HG02610 (cell line): Measurements from ENCODE around the gene SYT12.
"Not testable (repeated sequence)": the region's sequence is repeated elsewhere in the genome, so short reads cannot be mapped to it uniquely, and the experiment has no call there.

Source experiments
- ATAC-seq: cut with Tn5 transposase; IDR thresholded peaks from one replicate; pipeline ENCODE4 v1.9.1; 2021; ENCODE audit warnings: mild to moderate bottlenecking, moderate library complexity; ENCODE audit not compliant: unreplicated experiment

The SYT12 gene, protein sequence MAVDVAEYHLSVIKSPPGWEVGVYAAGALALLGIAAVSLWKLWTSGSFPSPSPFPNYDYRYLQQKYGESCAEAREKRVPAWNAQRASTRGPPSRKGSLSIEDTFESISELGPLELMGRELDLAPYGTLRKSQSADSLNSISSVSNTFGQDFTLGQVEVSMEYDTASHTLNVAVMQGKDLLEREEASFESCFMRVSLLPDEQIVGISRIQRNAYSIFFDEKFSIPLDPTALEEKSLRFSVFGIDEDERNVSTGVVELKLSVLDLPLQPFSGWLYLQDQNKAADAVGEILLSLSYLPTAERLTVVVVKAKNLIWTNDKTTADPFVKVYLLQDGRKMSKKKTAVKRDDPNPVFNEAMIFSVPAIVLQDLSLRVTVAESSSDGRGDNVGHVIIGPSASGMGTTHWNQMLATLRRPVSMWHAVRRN

DNA sequence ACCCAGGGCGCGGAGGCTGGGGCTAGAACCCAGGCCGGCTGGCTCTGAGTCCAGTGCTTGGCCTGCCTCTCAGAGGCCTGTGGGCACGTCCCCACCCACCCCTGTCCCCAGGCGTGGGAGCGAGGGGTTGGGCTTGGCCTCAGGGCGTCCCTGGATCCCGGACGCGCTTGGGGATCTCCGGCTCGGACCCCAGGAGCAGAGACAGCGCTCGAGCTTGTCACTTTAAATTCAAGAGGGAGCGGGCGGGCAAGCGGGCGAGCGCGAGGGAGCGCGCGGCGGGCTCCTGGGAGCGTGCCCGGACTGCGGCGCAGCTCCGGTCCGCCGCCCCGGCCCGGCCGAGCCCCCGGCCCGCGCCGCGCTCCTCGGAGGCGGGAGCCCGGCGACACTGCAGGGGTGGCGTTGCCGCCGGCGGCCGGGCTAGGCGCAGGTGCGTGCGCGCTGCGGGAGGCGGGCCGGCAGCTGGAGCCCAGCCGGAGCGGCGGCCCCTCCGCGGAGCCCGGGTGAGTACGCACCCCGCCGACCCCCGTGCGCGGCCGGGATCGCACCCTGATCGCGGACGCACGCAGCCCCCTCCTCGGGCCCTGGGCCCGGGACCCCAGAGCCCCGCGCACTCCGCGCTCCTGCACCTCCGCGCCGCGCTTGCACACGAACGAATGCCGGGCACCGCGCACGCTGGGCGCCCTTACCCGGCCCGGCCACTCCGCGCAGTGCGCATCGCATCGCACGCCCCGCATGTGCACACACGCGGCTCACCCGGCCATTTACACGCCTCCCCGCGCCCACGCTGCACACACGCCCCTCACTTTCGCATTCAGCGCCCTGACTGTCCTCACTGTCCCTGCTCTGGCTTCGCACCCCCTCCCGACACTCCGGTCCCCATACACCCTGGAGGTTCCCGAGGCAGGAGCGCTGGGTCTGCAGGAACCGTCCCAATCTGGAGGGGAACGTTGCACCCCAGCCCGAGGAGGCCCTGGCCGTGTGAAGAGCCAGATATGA lies at the start of gene SYT12:
TSS of gene SYT12 (plus strand) at position 174 of the 996 bp plus-strand sequence. CDS start 7,011 bp downstream, outside the sequence.
- ATAC-seq = no peak

DNA sequence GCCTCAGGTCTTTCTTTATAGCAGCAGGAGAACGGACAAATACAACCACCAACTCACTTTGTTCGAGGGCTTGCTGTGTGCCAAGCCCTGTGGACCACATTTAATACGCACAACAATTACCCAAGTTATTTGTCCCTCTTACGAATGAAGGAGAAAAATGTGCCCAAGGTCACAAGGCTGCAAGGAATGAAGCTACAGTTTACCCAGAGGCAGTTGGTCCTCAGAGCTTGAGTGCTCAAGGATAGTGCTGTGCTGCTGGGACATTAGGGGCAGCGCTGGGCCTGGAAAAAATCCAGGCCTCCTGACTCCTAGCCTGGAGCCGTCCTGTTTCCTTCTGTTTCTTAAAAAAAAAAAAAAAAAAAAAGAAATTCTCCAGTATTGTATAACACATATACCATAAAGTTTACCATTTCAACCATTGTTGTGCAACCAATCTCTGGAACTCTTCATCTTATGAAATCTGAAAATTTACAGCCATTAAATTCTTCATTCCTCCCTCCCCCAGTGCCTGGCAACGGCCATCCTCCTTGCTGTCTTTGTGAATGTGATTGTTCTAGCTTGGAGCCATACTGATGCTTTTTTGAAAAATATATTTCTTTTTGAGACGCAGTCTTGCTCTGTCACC lies 48.9 kb upstream of the SYT12 start:
- ATAC-seq = no peak

DNA sequence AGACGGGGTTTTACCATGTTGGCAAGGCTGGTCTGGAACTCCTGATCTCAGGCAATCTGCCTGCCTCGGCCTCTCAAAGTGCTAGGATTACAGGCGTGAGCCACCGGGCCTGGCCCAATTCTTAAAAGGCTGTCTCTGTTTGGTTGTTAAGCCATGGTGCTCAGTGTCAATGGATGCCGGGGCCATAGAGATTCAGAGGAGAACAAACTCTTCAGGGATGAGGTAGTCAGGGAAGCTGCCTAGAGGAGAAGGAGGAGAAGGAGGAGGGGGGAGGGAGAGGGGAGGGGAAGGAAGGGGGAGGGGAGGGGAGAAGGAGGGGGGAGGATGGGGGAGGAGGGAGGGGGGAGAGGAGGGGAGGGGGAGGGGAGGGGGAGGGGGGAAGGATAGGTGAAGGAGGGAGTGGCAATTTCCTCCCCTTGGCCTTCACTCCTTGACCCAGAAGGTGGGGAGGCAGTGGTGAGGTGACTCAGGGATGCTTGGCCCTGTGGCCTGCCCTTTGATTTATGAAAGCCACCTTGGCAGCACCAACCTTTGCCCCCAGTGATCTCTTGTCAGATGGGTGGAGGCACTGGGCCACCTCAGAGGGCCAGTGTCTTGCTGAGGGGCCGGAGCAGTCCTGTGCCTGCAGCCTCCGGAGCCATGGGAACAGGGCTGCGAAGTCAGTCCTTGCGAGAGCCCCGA lies 48.1 kb upstream of the SYT12 start, which contains the start of gene C11orf86:
TSS of gene C11orf86 (plus strand) at position 581 of the 681 bp plus-strand sequence. CDS start at position 640, 59 bp downstream.
- ATAC-seq = no peak

DNA sequence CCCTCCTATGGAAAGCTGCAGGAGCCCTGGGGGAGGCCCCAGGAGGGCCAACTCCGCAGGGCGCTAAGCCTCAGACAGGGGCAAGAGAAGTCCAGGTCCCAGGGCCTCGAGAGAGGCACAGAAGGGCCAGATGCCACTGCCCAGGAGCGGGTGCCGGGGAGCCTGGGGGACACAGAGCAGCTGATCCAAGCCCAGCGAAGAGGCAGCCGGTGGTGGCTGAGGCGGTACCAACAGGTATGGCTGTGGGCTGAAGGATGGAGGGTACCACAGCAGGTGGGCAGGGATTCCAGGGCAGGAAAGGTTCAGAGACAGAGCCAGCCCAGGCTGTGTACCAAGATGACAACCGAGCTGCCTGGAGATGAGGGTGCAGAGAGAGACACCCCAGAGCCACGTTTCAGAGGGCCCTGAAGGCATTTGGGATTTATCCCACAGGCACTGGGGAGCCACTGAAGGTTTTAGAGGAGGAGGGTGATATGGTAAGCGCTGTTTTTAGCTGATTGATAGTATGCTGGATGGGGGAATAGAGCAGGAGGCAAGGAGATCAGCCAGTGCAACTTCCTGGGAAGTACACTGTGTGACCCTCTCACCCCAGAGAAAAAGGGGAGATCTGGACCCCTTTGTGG lies 47.4 kb upstream of the SYT12 start:
- ATAC-seq = no peak

DNA sequence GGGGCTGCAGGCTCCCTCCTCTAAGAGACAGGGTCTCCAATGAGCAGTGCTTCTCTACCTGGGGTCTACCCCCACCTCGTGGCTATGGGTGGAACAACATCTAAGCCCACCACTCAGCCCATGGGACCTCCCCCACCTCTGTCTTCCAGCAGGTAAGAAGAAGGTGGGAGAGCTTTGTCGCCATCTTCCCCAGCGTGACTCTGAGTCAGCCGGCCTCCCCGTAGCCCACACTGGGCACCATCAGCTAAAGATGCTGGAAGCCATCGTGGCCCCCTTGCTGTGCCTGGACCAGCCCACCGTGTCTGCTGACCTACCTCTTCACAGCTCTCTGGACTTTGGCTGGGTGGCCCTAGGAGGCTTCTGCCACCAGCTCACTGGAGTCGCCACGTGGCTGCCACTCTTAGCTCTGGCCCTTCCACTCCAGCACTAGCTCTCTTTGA lies 46.9 kb upstream of the SYT12 start:
- ATAC-seq = no peak

- no peak for ATAC-seq
Observed at GRCh38 chr11:66976925-66977324, 46.0 kb upstream of the SYT12 start.

DNA sequence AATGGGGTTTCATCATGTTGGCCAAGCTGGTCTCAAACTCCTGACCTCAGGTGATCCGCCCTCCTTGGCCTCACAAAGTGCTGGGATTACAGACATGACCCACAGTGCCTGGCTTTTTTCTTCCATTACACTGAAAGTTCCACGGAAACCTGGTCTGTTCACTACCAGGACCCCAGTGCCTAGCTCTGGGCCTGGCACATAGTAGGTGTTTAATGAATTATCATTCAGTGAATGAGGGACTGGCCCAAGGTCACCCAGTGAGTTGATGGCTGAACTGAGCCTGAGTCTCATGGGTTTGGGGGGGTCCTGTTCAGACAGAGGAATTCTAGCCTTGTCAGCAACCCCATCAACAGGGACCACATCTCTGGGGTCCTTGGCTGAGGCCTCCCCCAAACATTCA lies 44.7 kb upstream of the SYT12 start:
- ATAC-seq = no peak

- no peak for ATAC-seq
Observed at GRCh38 chr11:66978717-66979116, 44.2 kb upstream of the SYT12 start.

GRCh38 chr11:66979336-66979980 lies 43.5 kb upstream of the SYT12 start:
- no peak for ATAC-seq

DNA sequence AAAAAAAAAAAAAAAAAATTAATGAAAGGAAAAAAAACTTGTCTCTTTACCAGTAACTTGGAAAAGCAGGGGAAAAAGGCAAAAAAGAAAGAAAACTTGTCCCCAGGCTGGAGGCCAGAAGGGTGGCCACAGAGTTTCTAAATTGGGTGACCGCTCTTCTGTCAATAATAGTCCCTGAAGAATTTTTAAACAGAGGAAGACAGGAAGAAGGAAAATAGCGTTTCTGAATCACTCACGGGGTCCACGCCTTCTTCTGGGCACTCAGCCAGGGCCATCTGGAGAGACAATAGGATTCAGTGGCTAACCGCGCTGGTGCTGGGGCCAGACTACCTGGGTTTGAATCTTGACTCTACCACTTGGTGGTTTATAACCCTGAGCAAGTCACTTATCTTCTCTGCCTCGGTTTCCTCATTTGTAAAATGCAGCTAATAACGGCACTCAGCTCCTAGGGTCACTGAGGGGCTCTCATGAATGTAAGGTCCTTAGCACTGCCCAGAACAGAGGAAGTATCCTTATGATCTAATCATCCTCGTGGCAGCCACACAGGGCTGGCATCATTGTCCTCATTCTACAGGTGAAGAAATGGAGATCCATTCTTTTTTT lies 40.9 kb upstream of the SYT12 start:
- no peak for ATAC-seq

- ATAC-seq = no peak
Observed at GRCh38 chr11:66983275-66983924, 39.5 kb upstream of the SYT12 start.

DNA sequence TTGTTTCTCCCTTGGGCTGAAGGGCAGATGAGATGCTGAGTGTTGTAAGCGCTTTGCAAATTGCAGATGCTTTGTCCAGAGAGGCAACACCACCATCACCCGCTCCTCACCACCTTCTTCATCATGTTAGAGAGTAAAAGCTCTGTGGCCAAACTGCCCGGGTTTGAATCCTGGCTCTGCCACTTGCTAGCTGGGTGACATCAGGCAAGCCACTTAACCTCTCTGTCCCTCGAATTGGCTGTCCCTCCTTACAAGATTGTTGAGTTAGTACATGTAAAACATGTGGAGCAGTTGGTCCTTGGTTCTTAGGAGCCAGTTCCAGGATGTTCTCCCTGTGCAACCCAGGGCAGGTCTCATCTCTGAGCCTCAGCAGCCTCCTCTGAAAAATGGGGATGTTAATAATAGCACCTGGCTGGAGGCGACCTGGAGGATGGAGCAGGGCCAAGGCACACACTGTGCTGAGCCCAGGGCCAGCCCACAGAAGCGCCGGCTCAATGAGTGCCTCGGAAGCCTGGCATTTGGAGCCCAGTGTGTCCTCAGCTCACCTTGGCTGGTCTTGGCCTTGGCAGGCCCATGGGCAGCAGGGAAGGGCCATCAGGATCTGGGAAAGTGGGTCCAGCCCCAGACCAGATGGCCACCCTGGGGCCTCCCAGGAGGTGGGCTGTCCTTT lies 37.3 kb upstream of the SYT12 start:
- ATAC-seq = no peak

DNA sequence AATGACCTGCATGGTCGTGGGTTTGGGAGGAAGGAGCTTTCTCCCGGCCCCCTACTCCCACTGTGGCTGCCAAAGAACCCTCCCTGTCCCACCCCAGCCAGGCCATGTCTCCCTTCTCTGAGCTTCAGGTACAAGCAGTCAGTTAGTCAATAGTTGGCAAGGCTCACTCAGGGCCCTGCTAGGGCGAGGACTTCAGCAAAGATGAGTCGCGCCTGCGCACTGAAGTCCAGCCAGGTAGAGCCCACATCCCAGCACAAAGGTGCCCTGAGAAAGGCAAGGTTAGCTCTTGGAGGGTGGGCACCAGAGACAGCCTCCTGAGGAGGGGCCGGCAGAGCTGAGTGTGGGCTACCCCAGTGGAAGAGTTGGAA lies 36.8 kb upstream of the SYT12 start:
- ATAC-seq = no peak

DNA sequence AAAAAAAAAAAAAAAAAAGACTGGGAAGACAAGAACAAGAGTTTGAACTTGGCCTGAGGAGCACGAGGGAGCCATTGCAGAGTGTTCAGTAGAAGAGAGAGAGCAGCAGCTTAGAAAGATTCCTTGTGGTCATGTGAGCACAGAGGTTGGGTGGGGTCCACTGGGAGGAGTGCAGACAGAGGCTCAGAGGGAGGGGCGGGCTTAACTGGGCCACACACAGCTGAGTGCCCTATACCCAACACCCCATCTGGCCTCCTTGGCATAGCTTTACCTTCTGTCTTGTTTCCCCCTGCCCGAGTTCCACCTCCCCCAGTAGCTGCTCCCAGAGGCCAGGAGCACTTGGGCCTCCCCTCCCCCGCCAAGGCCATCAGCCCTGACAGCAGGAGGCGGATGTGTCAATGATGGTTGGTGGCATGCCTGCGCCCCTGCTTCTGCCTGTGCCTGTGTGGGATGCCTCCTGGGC lies 35.7 kb upstream of the SYT12 start:
- ATAC-seq = no peak

- ATAC-seq = no peak
Observed at GRCh38 chr11:66987924-66988637, 34.9 kb upstream of the SYT12 start.

DNA sequence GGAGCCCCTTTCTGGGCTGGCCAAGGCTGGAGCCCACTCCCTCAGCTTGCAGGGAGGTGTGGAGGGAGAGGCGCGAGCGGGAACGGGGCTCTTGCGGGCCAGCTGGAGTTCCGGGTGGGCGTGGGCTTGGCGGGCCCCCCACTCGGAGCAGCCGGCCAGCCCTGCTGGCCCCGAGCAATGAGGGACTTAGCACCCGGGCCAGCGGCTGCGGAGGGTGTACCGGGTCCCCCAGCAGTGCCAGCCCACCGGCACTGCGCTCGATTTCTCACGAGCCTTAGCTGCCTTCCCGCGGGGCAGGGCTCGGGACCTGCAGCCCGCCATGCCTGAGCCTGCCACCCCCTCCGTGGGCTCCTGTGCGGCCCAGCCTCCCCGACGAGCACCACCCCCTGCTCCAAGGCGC lies 34.2 kb upstream of the SYT12 start:
- not testable (repeated sequence) for ATAC-seq

GRCh38 chr11:66989360-66989759 lies 33.6 kb upstream of the SYT12 start:
- ATAC-seq = not testable (repeated sequence)
